Heart right ventricle (tissue), 16 donors: Measurements from ENCODE around the gene NBEAL2. TPM values are rescaled to one million over a fixed set of nuclear protein-coding genes. Genes with fewer than 3 reads are reported as not detected.
A peak's percentile ranks its signal among the peaks of the same experiment; 100 is the strongest.

Experiments used
- ATAC-seq, 8 donors: fragments of 200-7000 bp; cut with Tn5 transposase; one replicate each; pipeline ENCODE4 v1.9.1; 2020; ENCODE audit warnings: mild to moderate bottlenecking in 8 of 8, moderate library complexity in 8 of 8, moderate number of reproducible peaks in 1 of 8
- DNase-seq, 2 donors: peaks; one replicate each; pipeline ENCODE4 v3.0.0-alpha.2; 2020
- H3K27ac ChIP-seq, 10 donors: fragments of 200-600 bp; sonication (generic) in 2 of 10; one replicate each; pipeline versions ENCODE4 v1.5.0 to v1.8.0; 2020 to 2022; ENCODE audit warnings: mild to moderate bottlenecking in 3 of 10
- H3K27me3 ChIP-seq, 7 donors: fragments of 200-600 bp; one replicate each; pipeline ENCODE4 v1.8.0; 2021 to 2022; ENCODE audit warnings: mild to moderate bottlenecking in 2 of 7
- H3K36me3 ChIP-seq, 9 donors: fragments of 200-600 bp; sonication (generic) in 1 of 9; one replicate each; pipeline versions ENCODE4 v1.5.0 to v1.8.0; 2020 to 2022; ENCODE audit warnings: mild to moderate bottlenecking in 2 of 9
- H3K4me1 ChIP-seq, 9 donors: fragments of 200-600 bp; sonication (generic) in 1 of 9; one replicate each; pipeline versions ENCODE4 v1.5.0 to v1.8.0; 2020 to 2022; ENCODE audit warnings: mild to moderate bottlenecking in 4 of 9
- H3K4me3 ChIP-seq, 10 donors: fragments of 200-600 bp; sonication (generic) in 2 of 10; one replicate each; pipeline versions ENCODE4 v1.5.0 to v1.8.0; 2020 to 2022; ENCODE audit warnings: mild to moderate bottlenecking in 7 of 10, moderate library complexity in 2 of 10
- H3K9me3 ChIP-seq, 11 donors: fragments of 200-600 bp in 10 of 11; sonication (generic) in 2 of 11; one replicate each; pipeline versions ENCODE4 v1.5.0 to v1.8.0; 2013 to 2022; ENCODE audit warnings: mild to moderate bottlenecking in 2 of 11, control low read depth in 1 of 11, moderate library complexity in 1 of 11
- CTCF ChIP-seq, 9 donors: fragments of 200-600 bp; sonication (generic) in 2 of 9; IDR thresholded peaks; one replicate each; pipeline versions ENCODE4 v1.5.0 to v1.8.0; 2021 to 2022; ENCODE audit warnings: antibody characterized with exemption in 9 of 9, mild to moderate bottlenecking in 5 of 9, moderate library complexity in 1 of 9
- WGBS, 2 donors: extraction: QIAGEN DNeasy Blood & Tissue Kit; methylation state at CpG; one replicate each; pipeline ENCODE4 v1.1.7; 2013; ENCODE audit warnings: inconsistent platforms in 1 of 2; 5-methylcytosine and 5-hydroxymethylcytosine counted together
- intact Hi-C, 10 donors: fragments of 100-400 bp; cut with DNase I; formaldehyde crosslinking; loops; one replicate each; pipeline versions ENCODE4 v1.11.1 to v1.14.2; 2022
- polyA plus RNA-seq, 2 donors: library from polyadenylated mRNA; stranded (reverse); fragments of 200-250 nt; gene quantifications; one replicate each; pipeline ENCODE4 v1.2.3, GENCODE V29; 2013
- total RNA-seq, 10 donors: library from RNA; stranded (reverse); fragmentation: NEBNext Ultra II Directional in 3 of 10; extraction: Animal tissue kit (Norgen Biotek cat#: 25700) in 3 of 10; gene quantifications; one replicate each; pipeline versions ENCODE4 v1.2.1 to v1.2.4, GENCODE V29; 2021 to 2023
- donor health status: Arrhythmogenic right ventricular cardiomyopathy.
- donor health status: ischemic (EF 13 %, LVEDD 7.1; RV severe dilation, severe dysfunction).
- donor health status: healthy with polysubstance abuse.
- donor health status: DM: no; HTN: yes; CAD: no.
- donor health status: DM: no; HTN: no; CAD: no.
- donor health status: ischemic (EF 25% LVEDD 6.9; RV normal size, moderate dysfunction).
- donor health status: ischemic (EF 25% LVEDD 5.7; RV mildly dilated, moderate dysfunction).
- donor health status: healthy.
- donor health status: DM: yes; HTN: yes; CAD: no.
- donor health status: Ischemic cardiomyopathy.
- donor health status: ischemic (EF 35%, LVEDD 5.7; RV mildly dilated, moderate dysfunction).
- donor health status: nonischemic (EF 11% LVEDD 7.7; RV severe dilation, severe dysfunction).
- donor health status: DM: yes; HTN: yes; CAD: no.
- donor health status: PGD.
- donor health status: ischemic (EF 29% LVEDD 5.4; RV normal size, mild dysfunction).
- donor health status: nonischemic (EF 23%, LVEDD 6.1; RV moderate dilation, normal function).

NBEAL2 gene
- total and polyA plus RNA-seq, 12 donors, result 7.6 to 51.1 (median 13.7) TPM

GRCh38 chr3:46934072-46934471 is 45.4 kb upstream of the NBEAL2 start:
- no peak for TF ChIP-seq CTCF (IDR thresholded peaks at IDR 0.05)
- WGBS, 2 donors, result 47 to 55% methylated on average over 2 of the region's 2 CpGs
- Histone ChIP-seq H3K27ac (peak overlapping the region; percentile 62 to 90 (median 80)), H3K9me3 (no peaks in the 10 kb centered on the region), H3K27me3 (no peaks in the 10 kb centered on the region), H3K4me3 (no peak overlapping the region), H3K4me1 (peaks cover 51 to 100% (median 99%) of the 10 kb centered on the region in 9 donors), H3K36me3 (peaks cover 0 to 35% (median 1%) of the 10 kb centered on the region in 9 donors)
- DNase-seq (no peak), ATAC-seq (no peak)
- intact Hi-C loops, result loop anchor here in 4 of 10 donors (5.0 kb wide), 2 partner anchors 33 to 43 kb away; partner anchors contain the start of genes CCDC12 (in 3 of the 4) and NBEAL2 (in 3 of the 4)

- Histone ChIP-seq H3K9me3 (no peaks in the 10 kb centered on the region), H3K27ac (peak overlapping the region; percentile 62 to 90 (median 80)), H3K4me1 (peaks cover 51 to 100% (median 98%) of the 10 kb centered on the region in 9 donors), H3K36me3 (peaks cover 0 to 41% (median 7%) of the 10 kb centered on the region in 9 donors), H3K27me3 (no peaks in the 10 kb centered on the region), H3K4me3 (no peak overlapping the region)
- intact Hi-C loops, result loop anchor here in 4 of 10 donors (5.0 kb wide), 2 partner anchors 33 to 43 kb away; partner anchors contain the start of genes CCDC12 (in 3 of the 4) and NBEAL2 (in 3 of the 4)
- TF ChIP-seq CTCF (IDR thresholded peaks at IDR 0.05), result no peak
- DNase-seq (peak; percentile 69 to 73), ATAC-seq (peak; percentile 30 to 72 (median 58))
- WGBS, 2 donors, result 43 to 59% methylated on average over 8 of the region's 8 CpGs
Observed at GRCh38 chr3:46934498-46935167, 44.8 kb upstream of the NBEAL2 start.

GRCh38 chr3:46935168-46935858 is 44.2 kb upstream of the NBEAL2 start:
- Histone ChIP-seq H3K4me3 (no peak overlapping the region), H3K4me1 (peaks cover 46 to 100% (median 96%) of the 10 kb centered on the region in 9 donors), H3K9me3 (no peaks in the 10 kb centered on the region), H3K27me3 (no peaks in the 10 kb centered on the region), H3K36me3 (peaks cover 0 to 48% (median 13%) of the 10 kb centered on the region in 9 donors), H3K27ac (peak overlapping the region; percentile 54 to 90 (median 80))
- DNase-seq, result peak; percentile 69 to 89
- 39 to 50% methylated on average over 7 of the region's 7 CpGs for WGBS, 2 donors
- ATAC-seq, result peak; percentile 83 to 94 (median 89)
- peak; percentile 16 to 66 (median 57) for TF ChIP-seq CTCF (IDR thresholded peaks at IDR 0.05)
- intact Hi-C loops, result no loop called here

- TF ChIP-seq CTCF (IDR thresholded peaks at IDR 0.05), result no peak
- no peaks in the 10 kb centered on the region for H3K9me3 ChIP-seq
- H3K27me3 ChIP-seq, result no peaks in the 10 kb centered on the region
- H3K4me3 ChIP-seq, result no peak overlapping the region
- peak overlapping the region; percentile 54 to 90 (median 80) for H3K27ac ChIP-seq
- peaks cover 0 to 55% (median 17%) of the 10 kb centered on the region in 9 donors for H3K36me3 ChIP-seq
- 78 to 84% methylated on average over 7 of the region's 7 CpGs for WGBS, 2 donors
- intact Hi-C loops, result no loop called here
- no peak for ATAC-seq
- no peak for DNase-seq
- H3K4me1 ChIP-seq, result peaks cover 39 to 98% (median 88%) of the 10 kb centered on the region in 9 donors
Observed at GRCh38 chr3:46935989-46936558, 43.4 kb upstream of the NBEAL2 start.
